NCI-H1417 (cell line): ENCODE measurements around the gene DPF1.
"Not testable (repeated sequence)": the region's sequence is repeated elsewhere in the genome, so short reads cannot be mapped to it uniquely, and the experiment has no call there.

Source experiments
- DNase-seq, 3 experiments: peaks; one replicate each; lab custom pipeline; 2025; lab: John Stamatoyannopoulos, UW

The DPF1 gene

DNA sequence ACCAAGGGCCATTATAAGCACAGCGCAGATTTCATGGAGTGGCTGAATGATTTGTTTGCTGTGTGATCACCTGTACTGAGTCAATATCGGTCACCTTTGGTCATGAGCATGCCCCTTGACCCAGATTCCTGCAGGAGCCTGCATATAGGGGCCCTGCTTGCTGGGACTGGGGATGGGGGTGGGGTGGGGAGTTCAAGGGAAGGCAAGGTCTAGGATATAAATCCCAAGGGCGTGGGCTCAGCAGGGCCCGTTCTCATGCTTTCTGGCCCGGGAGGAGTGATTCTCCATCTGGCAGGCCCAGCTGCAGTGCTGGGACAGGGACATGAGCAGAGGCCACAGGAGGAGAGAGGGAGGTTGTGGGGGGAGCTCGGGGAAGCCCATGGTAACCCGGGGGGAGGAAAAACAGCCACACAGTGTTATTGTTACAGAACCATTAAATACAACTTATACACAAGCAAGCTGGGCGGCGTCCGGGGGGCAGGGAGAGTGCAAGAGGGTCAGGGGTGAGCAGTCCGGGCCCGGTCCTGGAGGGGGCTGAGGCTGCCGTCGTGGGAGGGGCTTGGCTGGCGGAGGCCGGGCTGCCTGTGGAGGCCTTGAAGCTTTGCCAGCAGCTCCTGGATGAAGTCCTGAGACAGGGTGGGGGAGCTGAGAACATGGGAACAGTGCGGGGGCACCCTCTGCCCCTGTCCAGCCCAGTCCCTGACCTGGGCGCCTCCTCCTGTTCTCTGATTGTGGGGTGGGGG, 27.0 kb upstream of the DPF1 start:
- DNase-seq: peak in 1 of 3 experiments; percentile 18

DNA sequence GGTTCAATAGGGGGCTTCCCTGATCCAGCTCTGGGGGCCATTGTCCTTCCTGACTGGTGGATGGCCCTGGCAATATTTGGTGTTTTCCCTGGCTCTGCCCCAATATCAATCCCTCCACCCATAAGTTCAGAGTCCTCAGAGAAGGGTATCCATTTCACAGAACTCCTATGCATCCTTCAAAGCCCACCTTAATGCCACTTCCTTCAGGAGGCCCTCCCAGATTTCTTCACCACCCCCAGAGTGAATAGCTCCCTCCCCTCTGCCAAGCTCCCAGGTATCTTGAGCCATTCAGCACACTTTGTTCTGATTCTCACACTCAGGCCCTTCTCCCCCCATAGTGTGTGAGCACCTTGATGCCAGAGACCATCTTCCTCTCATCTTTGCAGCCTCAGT, 26.4 kb upstream of the DPF1 start:
- DNase-seq: no peak

DNA sequence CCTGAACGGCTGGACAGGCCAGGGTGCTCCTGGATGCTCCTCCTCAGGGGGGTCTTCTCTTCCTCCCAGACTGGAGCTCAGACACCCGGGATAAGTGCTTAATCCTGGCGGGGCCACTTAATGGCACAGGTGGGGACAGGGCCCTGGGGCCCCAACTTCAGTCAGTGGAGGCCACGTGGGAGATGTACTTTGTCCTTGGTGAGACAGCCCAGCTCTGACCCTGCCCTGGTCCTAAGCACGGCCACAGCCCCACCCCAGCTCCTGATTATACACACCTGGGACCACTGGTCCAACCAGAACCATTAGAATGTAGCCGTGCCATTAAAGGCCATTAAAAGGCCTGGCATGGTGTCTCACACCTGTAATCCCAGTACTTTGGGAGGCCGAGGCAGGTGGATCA, 24.4 kb upstream of the DPF1 start:
- no peak for DNase-seq

DNA sequence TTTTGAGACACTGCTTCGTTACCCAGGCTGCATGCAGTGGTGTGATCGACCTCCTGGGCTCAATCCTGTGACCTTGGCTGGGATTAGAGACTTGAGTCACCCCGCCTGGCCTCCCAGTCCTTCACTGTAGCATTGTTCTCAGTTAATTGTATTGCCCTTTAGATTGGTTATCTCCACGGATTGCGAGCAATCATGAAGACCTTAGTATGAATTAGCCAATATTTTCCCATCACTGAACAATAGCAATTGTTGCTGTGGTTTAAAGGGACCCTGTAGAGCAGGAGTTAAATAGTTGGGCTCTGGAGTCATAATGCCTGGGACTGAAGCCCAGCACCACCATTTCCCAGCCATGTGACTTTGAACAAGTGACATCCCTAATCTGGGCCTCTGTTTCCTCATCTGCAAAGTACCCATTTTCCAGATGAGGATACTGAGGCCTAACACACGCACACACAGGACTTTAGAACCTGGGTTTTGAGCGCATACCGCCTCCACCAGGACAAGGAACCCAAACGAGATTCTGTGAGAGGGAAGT, 23.8 kb upstream of the DPF1 start:
- DNase-seq: no peak

DNA sequence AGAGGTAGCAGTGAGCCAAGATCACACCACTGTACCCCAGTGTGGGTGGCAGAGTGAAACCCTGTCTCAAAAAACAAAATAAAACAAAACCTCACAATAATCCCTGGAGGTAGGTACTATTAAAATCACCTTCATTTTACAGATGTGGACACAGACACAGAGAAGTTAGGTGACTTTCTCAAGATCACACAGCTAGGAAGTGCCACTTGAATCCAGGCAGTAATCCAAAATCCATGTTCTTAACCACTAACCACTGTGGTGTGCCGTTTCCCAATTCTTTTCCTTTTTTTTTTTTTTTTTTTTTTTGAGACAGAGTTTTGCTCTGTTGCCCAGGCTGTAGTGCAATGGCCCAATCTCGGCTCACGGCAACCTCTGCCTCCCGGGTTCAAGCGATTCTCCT, 23.1 kb upstream of the DPF1 start:
- DNase-seq: no peak

DNA sequence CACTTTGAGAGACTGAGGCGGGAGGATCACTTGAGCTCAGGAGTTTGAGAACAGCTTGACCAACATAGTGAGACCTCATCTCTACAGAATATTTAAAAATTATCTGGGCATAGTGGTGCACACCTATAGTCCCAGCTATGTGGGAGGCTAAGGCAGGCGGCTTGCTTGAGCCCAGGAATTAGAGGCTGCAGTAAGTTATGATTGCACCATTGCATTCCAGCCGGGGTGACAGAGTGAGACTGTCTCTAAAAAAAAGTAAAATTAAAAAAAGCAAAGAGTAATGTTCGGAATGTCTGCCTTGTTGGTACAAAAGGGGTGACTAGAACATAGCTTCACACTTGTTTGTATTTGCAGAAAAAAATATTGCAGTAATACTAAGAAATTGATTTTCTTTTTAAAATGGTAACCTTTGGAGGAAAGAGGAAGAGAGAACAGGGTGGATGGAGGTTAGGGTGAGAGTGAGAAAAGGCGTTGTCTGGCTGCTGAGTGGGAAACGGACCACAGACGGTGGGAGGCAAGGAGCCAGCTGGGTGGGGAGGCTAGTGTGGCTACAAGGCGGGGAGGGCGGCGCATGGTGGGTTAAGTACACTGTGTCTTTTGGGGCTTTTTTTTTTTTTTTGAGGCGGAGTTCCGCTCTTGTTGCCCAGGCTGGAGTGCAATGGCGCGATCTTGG, 21.9 kb upstream of the DPF1 start:
- DNase-seq: no peak

DNA sequence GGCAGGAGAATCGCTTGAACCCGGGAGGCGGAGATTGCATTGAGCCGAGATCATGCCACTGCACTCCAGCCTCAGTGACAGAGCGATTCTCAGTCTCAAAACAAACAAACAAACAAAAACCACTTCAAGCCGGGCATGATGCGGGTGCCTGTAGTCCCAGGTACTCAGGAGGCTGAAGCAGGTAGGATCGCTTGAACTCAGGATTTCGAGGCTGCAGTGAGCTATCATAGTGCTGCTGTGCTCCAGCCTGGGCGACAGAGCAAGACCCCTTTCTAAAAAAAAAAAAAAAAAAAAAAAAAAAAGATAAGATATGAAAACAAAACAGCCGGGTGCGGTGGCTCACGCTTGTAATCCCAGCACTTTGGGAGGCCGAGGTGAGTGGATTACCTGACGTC, 19.3 kb upstream of the DPF1 start:
- DNase-seq: no peak

DNA sequence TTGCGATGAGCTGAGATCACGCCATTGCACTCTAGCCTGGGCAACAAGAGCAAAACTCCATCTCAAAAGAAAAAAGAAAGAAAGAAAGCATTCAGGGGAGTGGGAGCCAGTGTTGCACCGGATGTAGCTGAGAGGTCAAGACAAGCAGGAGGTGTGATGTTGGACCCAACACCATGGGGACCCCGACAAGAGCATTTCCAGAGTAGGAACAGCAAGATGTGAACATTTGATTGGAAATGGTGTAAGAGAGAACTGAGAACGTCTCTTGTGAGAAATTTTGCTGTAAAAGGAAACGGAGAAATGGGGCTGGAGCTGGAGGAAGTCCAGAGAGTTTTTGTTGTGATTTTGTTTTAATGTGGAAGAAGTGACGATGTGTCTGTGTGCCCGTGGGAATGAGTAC, 15.8 kb upstream of the DPF1 start:
- no peak for DNase-seq

DNA sequence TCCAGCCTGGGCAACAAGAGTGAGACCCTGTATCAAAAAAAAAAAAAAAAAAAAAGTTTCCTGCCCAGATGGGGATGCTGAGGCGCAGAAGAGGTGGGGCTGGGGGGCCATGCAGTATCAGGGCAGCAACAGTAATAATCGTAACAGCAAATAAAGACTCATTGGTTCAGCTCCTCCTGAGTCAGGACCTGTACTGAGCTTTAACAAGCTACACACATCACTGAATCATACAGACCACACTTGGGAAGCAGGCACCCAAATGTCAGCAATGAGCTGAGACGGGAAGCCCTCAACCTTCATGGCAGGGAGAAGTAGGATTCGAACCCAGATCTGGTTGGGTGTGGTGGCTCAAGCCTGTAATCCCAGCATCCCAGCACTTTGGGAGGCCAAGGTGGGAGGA, 10.6 kb upstream of the DPF1 start:
- DNase-seq: no peak

DNA sequence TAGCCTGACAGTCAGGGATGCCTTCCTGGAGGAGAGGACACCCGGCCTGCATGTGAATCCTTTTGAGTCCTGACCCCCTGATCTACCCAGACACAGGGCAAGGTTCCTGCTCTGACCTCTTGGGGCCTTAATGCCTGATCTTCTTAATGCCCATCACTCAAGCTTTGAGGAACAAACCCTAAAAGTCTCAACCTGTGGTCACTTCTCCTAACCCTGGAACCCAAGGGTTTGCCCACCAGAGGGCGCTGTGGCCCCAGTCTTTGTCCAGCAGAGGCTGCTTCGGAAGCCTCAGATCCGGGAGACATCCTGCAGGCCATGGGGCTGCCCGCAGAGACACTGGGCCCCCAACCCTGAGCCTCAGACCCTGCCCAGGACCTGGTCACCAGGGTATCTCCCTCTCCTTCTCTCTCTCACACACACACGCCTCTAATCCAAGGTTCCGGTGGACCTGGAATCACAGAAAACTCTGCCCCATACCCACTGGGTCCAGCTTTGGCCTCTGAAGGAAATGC, 9.8 kb upstream of the DPF1 start:
- DNase-seq: peak; percentile 46 to 78 (median 67)

DNA sequence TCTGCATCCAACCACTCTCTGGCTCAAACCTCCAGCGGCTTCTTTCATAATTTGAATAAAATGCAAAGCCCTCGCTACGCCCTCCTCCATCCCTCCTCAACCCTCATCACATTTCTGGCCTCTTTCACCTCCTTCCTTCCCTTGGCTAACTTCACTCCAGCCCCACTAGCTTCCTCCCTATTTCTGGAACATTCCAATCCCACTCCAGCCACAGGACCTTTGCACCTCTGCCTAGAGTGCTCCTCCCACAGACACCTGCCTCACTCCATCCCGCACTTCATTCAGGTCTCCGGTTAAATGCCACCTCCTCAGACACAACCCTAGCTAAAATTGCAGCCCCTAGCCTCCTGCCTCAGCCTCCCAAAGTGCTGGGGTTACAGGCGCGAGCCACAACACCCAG, 7.9 kb upstream of the DPF1 start:
- no peak for DNase-seq

DNA sequence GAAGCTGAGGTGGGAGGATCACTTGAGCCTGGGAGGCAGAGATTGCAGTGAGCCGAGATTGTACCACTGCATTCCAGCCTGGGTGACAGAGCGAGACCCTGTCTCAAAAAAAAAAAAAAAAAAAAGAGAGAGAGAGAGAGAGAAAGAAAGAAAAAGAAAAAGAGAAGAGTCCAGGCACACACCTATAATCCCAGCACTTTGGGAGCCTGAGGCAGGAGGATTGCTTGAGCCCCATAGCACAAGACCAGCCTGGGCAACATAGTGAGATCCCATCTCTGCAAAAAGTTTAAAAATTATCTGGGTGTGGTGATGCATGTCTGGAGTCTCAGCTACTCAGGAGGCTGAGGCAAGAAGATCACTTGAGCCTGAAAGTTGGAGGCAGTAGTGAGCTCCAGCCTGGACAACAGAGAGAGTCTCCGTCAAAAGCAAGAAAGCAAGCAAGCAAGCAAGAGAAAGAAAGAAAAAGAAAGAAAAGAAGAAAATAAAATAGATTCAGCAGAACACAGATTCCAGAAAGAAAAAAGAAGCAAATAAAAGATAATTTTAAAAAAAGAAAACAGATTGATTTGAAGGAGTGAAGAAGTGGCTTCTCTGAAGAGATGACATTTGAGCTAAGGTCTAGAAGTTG, 6.6 kb upstream of the DPF1 start:
- not testable (repeated sequence) for DNase-seq

DNA sequence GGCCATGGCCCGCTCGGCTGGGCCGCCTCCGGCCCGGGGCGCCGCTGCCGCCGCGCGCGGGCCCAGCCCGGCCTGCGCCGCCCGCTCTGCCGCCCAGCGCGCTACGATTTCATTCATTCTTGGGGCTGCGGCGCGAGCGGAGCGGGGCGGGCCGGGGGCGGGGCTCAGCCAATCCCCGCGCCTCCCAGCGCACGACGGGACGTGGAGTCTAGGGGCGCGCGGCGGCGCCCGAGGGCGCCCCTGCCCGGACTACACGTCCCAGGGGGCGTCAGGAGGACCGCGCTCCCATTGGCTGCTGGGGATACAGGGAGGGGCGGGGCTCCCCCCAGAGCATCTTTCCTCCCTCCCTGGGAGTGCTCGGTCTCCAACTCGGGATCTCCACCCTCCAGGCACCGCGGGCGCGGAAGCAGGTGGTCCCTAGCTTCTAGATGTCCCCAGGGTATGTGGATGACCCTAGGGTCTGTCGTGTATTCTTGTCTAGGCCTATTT, 5.6 kb upstream of the DPF1 start:
- DNase-seq: peak; percentile 93 to 95 (median 94)

DNA sequence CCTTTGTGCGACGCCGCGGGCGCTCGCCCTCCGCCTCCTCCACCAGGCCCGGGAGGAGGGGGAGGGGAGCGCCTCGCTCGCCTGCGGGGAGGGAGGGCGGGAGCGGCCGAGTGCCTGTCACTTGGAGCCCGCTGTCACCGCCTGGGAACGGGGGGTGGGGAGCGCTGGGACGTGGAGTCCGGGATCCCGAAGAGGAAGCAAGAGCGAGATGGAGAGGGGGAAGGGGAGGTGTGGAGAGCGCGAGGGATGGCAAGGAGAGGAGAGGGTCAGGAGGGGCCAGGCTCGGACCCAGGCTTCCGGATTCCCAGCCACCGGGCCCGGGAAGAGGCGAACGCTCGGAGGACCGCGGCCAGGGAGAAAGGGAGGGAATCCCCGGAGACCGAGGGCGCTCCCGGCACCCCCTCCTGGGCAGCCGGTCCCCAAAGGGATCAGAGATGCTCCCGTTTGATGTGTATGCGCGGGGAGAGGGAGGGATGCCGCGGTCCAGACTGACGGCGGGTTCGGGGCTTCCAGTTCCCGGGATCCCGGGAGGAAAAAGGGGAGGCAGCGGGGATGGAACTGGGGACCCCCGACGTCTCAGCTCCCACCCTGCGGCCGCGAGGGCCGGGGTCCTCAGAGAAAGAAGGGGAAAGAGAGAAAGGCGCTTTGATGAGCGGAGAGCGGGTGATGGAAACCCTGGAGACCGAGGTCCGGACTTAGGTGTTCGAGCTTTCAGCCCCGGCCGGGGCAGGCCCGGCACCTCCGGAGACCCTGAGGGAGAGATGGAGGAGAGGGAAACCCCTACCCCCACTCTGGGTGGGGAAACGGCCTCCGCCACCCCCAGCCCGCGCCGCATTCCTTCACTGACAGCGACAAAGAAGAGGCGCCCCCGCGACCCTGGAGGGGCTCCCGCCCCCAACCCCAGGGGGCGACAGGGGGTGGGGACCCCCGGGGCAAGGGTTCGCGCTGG, 4.7 kb upstream of the DPF1 start:
- DNase-seq: peak; percentile 52 to 78 (median 70)

DNA sequence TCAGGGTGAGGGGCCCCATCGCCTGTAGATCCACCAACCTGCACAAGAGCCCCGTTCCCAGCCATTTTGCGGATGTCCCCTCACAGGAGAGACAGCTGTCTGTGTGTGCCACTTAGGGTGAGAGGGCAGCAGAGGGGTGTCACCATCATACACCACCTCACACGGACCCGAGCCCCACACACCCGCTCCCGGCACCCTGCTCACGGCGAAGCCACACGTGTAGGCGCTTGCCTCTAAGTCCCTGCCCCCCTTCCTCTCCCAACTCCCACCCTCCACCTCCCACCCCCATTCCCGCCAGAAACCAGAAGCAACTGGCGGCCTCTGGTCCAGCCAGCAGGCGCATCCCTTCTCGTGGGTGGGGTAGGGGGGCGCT, 4.0 kb upstream of the DPF1 start:
- DNase-seq: peak in 1 of 3 experiments; percentile 72

DNA sequence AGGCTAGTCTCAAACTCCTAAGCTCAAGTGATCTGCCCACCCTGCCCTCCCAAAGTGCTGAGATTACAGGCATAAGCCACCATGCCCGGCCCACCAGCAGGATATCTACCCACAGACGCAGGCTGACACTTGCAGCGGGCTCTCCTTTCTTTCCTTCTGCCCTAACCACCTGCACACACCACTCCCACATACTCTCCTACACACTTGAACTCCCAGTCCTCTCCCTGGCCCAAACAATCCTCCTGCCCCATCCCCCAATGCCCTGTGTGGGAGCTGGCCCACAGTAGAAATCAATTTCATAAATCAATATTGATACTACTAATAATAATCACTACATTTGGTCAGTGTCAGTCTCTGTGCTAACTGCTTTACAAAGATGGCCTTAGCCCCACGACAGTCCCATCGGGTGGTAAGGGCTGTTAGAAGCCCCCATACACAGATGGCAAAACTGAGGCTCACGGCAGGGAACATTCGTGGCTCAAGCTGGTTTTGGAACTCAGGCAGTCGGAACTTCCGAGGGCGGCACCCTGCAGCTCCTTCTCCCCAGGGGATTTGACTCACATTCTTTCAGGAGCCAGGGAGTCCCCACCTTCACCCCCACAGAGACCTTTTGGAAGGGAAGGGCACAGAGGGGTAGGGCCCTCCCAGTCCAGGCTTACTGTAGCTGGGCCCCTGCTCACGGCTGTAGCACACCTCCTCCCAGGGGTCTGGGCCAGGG, 3.4 kb upstream of the DPF1 start:
- peak in 1 of 3 experiments; percentile 47 for DNase-seq

DNA sequence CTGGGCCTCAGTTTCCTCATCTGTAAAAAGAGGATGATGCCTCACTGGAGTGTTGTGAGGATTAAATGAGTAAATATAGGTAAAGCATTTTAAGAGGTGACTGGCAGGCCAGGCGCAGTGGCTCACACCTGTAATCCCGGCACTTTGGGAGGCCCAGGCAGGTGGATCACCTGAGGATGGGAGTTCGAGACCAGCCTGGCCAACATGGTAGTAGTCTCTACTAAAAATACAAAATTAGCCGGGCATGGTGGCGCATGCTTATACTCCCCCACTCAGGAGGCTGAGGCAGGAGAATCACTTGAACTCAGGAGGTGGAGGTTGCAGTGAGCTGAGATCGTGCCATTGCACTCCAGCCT, 819 bp upstream of the DPF1 start:
- not testable (repeated sequence) for DNase-seq

DNA sequence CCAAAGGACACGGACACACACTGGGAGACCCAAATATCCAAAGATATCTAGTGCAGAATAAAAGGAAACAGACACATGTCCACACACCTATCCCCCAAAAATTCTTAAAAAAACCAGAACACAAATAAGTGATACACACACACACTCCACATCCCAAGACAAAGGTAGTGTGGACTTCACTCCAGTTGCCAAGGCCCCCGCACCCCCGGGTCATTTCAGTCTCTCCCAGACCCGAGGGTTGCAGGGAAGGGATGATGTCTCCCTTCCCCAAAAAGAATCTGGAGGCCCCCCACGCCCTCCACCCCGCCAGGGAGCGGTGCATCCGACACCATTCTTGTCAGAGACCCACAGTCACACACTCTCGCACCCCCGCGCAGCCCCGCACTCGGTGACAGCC, 407 bp downstream of the DPF1 start:
- peak in 1 of 3 experiments; percentile 25 for DNase-seq

DNA sequence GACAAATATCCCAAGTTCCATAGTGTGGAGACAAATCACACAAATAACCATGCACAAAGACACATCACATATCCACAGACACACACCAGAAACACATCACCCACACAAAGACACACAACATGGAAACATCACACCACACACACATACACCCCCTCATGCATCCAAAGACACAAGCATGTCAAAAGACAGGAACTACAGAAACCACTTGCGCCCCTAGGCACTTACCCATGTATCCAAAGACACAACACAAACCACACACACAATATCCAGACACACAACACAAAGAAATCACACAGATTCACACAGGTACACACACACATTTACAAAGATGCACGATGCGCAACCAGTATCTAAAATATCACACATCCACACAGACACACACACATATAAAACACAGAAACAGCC, 901 bp downstream of the DPF1 start:
- DNase-seq: no peak

DNA sequence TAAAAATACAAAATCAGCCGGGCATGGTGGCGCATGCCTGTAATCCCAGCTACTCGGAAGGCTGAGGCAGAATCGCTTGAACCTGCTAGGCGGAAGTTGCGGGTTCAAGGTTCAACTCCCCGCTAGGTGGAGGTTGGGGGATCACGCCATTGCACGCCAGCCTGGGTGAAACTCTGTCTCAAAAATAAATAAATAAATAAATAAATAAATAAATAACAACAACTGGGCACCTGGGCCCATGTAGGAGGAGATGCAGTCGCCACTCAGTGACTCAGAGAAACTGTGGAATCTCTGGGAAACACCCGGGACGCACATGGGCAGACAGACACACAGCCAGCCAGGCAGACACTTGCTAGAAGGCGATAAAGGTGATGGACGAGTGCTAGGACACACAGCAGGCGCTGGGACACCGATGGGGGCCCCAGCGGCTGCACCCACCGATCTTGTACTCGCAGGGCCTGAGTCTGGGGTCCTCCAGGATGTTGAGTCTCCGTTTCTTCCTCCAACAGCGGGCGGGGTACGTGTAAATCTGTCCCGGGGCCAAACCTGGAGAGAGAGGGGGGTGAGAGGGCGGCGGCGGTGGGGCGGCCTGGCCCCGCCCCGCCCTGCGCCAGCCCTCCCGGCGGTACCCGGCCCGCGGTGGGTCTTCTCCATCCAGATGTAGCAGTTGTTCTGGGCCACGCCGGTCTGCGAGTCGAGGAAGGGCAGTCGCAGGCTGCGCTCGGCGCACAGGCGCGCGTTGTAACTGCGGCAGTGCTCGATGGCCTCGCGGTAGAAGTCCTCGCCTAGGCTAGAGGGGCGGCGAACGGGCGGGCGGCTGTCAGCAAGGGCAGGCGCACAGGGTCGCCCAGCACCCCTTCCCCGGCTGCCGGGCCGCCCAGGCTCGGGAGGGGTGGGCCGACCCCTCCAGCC, 1.8 kb downstream of the DPF1 start:
- DNase-seq: no peak
